NCI-H2196 (cell line): ENCODE results near the gene SLC35F3.
"Not testable (repeated sequence)": the region's sequence is repeated elsewhere in the genome, so short reads cannot be mapped to it uniquely, and the experiment has no call there.

Source experiments
- DNase-seq: peaks from one replicate; lab custom pipeline; 2025; ENCODE audit not compliant: unreplicated experiment; lab: John Stamatoyannopoulos, UW

SLC35F3 gene

GRCh38 chr1:234244482-234244881, 340.0 kb downstream of the SLC35F3 start:
- no peak for DNase-seq

- no peak for DNase-seq
Observed at GRCh38 chr1:234246638-234247116, 342.2 kb downstream of the SLC35F3 start.

GRCh38 chr1:234247746-234248145, 343.3 kb downstream of the SLC35F3 start:
- not testable (repeated sequence) for DNase-seq

GRCh38 chr1:234250747-234251146, 346.3 kb downstream of the SLC35F3 start:
- DNase-seq = no peak

GRCh38 chr1:234253732-234254131, 349.3 kb downstream of the SLC35F3 start:
- no peak for DNase-seq

- no peak for DNase-seq
Observed at GRCh38 chr1:234256359-234256758, 351.9 kb downstream of the SLC35F3 start.

GRCh38 chr1:234258071-234258470, 353.6 kb downstream of the SLC35F3 start:
- no peak for DNase-seq

GRCh38 chr1:234260578-234260977, 356.1 kb downstream of the SLC35F3 start:
- DNase-seq = no peak

GRCh38 chr1:234261545-234261944, 357.1 kb downstream of the SLC35F3 start:
- DNase-seq = no peak

- DNase-seq = no peak
Observed at GRCh38 chr1:234262007-234262753, 357.7 kb downstream of the SLC35F3 start.

GRCh38 chr1:234262754-234263105, 358.3 kb downstream of the SLC35F3 start:
- no peak for DNase-seq

GRCh38 chr1:234264832-234265231, 360.4 kb downstream of the SLC35F3 start:
- no peak for DNase-seq

- DNase-seq = no peak
Observed at GRCh38 chr1:234265321-234265720, 360.8 kb downstream of the SLC35F3 start.

GRCh38 chr1:234265861-234266260, 361.4 kb downstream of the SLC35F3 start:
- no peak for DNase-seq

- no peak for DNase-seq
Observed at GRCh38 chr1:234270093-234270492, 365.6 kb downstream of the SLC35F3 start.

GRCh38 chr1:234270581-234271242, 366.2 kb downstream of the SLC35F3 start:
- no peak for DNase-seq

- no peak for DNase-seq
Observed at GRCh38 chr1:234271243-234271606, 366.7 kb downstream of the SLC35F3 start.

- no peak for DNase-seq
Observed at GRCh38 chr1:234272656-234273312, 368.3 kb downstream of the SLC35F3 start.

GRCh38 chr1:234273981-234274380, 369.5 kb downstream of the SLC35F3 start:
- no peak for DNase-seq

- no peak for DNase-seq
Observed at GRCh38 chr1:234276151-234276788, 371.8 kb downstream of the SLC35F3 start.

GRCh38 chr1:234277161-234277868, 372.8 kb downstream of the SLC35F3 start:
- no peak for DNase-seq
